SK-N-SH (cell line): ENCODE results near the gene RGS6. TPM values are rescaled to one million over a fixed set of nuclear protein-coding genes. Genes with fewer than 3 reads are reported as not detected.

Experiments
- CTCF ChIA-PET: fragments of 300-600, 350-600 bp; formaldehyde crosslinking; extraction: SDS; loops from one replicate; lab custom pipeline; 2021; lab: Yijun Ruan, JAX
- POLR2A ChIA-PET: fragments of 350-600 bp; sonication (Branson Sonifier 250); formaldehyde crosslinking; extraction: SDS; loops from one replicate; lab custom pipeline; 2020; ENCODE audit warnings: antibody characterized with exemption, inconsistent platforms; lab: Yijun Ruan, JAX
- DNase-seq: peaks from one replicate; pipeline ENCODE4 v3.0.0; 2012
- H2AFZ ChIP-seq: fragments of 200-600 bp; sonication (generic); 2 replicates; pipeline ENCODE4 v1.8.1; 2016; ENCODE audit warnings: antibody characterized with exemption, mild to moderate bottlenecking, low read depth
- H3F3A ChIP-seq: fragments of 200-600 bp; sonication (generic); replicated peaks from 2 replicates; pipeline ENCODE3; 2016; ENCODE audit warnings: antibody characterized with exemption, mild to moderate bottlenecking; ENCODE audit not compliant: insufficient read depth
- H3K27ac ChIP-seq, 2 experiments: fragments of 200-500 bp in 1 of 2; fragments of 200-600 bp in 1 of 2; sonication (Bioruptor generic) in 1 of 2; sonication (generic), shearing (Covaris generic) in 1 of 2; 2 replicates each; pipeline versions ENCODE4 v1.5.1 to v1.6.1; 2014 to 2016; ENCODE audit warnings: low read depth in 2 of 2, inconsistent platforms in 1 of 2, low read length in 1 of 2, mild to moderate bottlenecking in 1 of 2, mixed read lengths in 1 of 2
- H3K27me3 ChIP-seq: fragments of 200-600 bp; sonication (generic), shearing (Covaris generic); 2 replicates; pipeline ENCODE4 v1.6.1; 2016; ENCODE audit warnings: mixed run types; ENCODE audit not compliant: insufficient read depth
- H3K36me3 ChIP-seq, 2 experiments: fragments of 200-500 bp in 1 of 2; fragments of 200-600 bp in 1 of 2; sonication (Bioruptor generic) in 1 of 2; sonication (generic) in 1 of 2; replicated peaks in 1 of 2; 2 replicates each; pipeline versions ENCODE3 to v1.5.1; 2014 to 2016; ENCODE audit warnings: low read length in 1 of 2, mild to moderate bottlenecking in 1 of 2; ENCODE audit not compliant: insufficient read depth in 2 of 2, control insufficient read depth in 1 of 2
- H3K4me1 ChIP-seq, 2 experiments: fragments of 200-500 bp in 1 of 2; fragments of 200-600 bp in 1 of 2; sonication (Bioruptor generic) in 1 of 2; sonication (generic), shearing (Covaris generic) in 1 of 2; 2 replicates each; pipeline versions ENCODE4 v1.5.1 to v1.6.1; 2014 to 2016; ENCODE audit warnings: low read depth in 1 of 2, low read length in 1 of 2, mixed run types in 1 of 2; ENCODE audit not compliant: insufficient read depth in 2 of 2, control insufficient read depth in 1 of 2
- H3K4me2 ChIP-seq: fragments of 200-600 bp; sonication (generic), shearing (Covaris generic); 2 replicates; pipeline ENCODE4 v1.6.1; 2017; ENCODE audit warnings: mixed run types
- H3K4me3 ChIP-seq, 2 experiments: fragments of 200-500 bp in 1 of 2; fragments of 200-600 bp in 1 of 2; sonication (Bioruptor generic) in 1 of 2; sonication (generic), shearing (Covaris generic) in 1 of 2; 2 replicates each; pipeline versions ENCODE4 v1.5.1 to v1.8.1; 2014 to 2016; ENCODE audit warnings: low read depth in 2 of 2, inconsistent platforms in 1 of 2, low read length in 1 of 2, mild to moderate bottlenecking in 1 of 2, mixed read lengths in 1 of 2, moderate library complexity in 1 of 2
- H3K79me2 ChIP-seq: fragments of 200-600 bp; sonication (generic); 2 replicates; pipeline ENCODE4 v1.8.1; 2017; ENCODE audit warnings: mild to moderate bottlenecking; ENCODE audit not compliant: insufficient read depth
- H3K9ac ChIP-seq: fragments of 200-600 bp; sonication (generic); 2 replicates; pipeline ENCODE4 v1.6.1; 2017; ENCODE audit warnings: mixed run types
- H3K9me2 ChIP-seq: fragments of 200-600 bp; sonication (generic); 2 replicates; pipeline ENCODE4 v1.6.1; 2017; ENCODE audit warnings: mixed run types
- H3K9me3 ChIP-seq: fragments of 200-600 bp; sonication (generic); 2 replicates; pipeline ENCODE4 v1.6.1; 2017; ENCODE audit warnings: mixed run types, mild to moderate bottlenecking, moderate library complexity
- H4K20me1 ChIP-seq: fragments of 200-600 bp; sonication (generic); 2 replicates; pipeline ENCODE4 v1.6.1; 2017; ENCODE audit warnings: mild to moderate bottlenecking, mixed run types; ENCODE audit not compliant: insufficient read depth
- GATA2 ChIP-seq: sonication (generic); formaldehyde crosslinking; IDR thresholded peaks from 2 replicates; pipeline ENCODE4 v1.5.0; 2020; ENCODE audit warnings: mild to moderate bottlenecking, missing genetic modification reagents
- IRF3 ChIP-seq: fragments of 150-350 bp; IDR thresholded peaks from 2 replicates; pipeline ENCODE4 v1.6.1; 2016; ENCODE audit warnings: mild to moderate bottlenecking, low read depth, low read length
- JUND ChIP-seq: IDR thresholded peaks from 2 replicates; pipeline ENCODE4 v1.4.0; 2012
- MEF2A ChIP-seq: IDR thresholded peaks from 2 replicates; pipeline ENCODE4 v1.4.0; 2012; ENCODE audit warnings: low read depth, borderline replicate concordance
- RCOR1 ChIP-seq: fragments of 150-350 bp; IDR thresholded peaks from 2 replicates; pipeline ENCODE4 v1.6.1; 2017; ENCODE audit warnings: antibody characterized with exemption, low read length
- RXRA ChIP-seq: IDR thresholded peaks from 2 replicates; pipeline ENCODE4 v1.4.0; 2012; ENCODE audit warnings: low read depth, mild to moderate bottlenecking, borderline replicate concordance
- SIN3A ChIP-seq: IDR thresholded peaks from 2 replicates; pipeline ENCODE4 v1.6.1; 2012; ENCODE audit warnings: low read depth, mild to moderate bottlenecking, low read length, moderate library complexity, borderline replicate concordance
- SMC3 ChIP-seq: IDR thresholded peaks from 2 replicates; pipeline ENCODE4 v1.6.1; 2012; ENCODE audit warnings: low read depth, low read length, improper control_type of control experiment
- TAF1 ChIP-seq: IDR thresholded peaks from 2 replicates; pipeline ENCODE4 v1.6.1; 2012; ENCODE audit warnings: low read depth, mild to moderate bottlenecking, low read length, moderate library complexity, borderline replicate concordance
- YY1 ChIP-seq: IDR thresholded peaks from 2 replicates; pipeline ENCODE4 v1.4.0; 2012; ENCODE audit warnings: low read depth, mild to moderate bottlenecking
- WGBS: methylation state at CpG from one replicate; pipeline ENCODE4 v1.1.6; 2017; ENCODE audit warnings: low lambda C conversion rate; 5-methylcytosine and 5-hydroxymethylcytosine counted together
- polyA plus RNA-seq, 3 experiments: library from polyadenylated mRNA; depleted of rRNA; stranded (reverse); fragments of >200 nt; gene quantifications; 2 replicates each; pipeline ENCODE4 v1.2.3, GENCODE V29; 2012

The RGS6 gene
- polyA plus RNA-seq, 1 of the 3 experiments (the other 2 are of a cell fraction), result not detected

- H4K20me1 ChIP-seq, result no peaks in the 10 kb centered on the region
- 82% methylated on average over 12 of the region's 16 CpGs for WGBS
- no peaks in the 10 kb centered on the region for H3F3A ChIP-seq
- H3K4me2 ChIP-seq, result no peak overlapping the region
- CTCF ChIA-PET, result no interaction called here
- no peaks in the 10 kb centered on the region for H3K79me2 ChIP-seq
- H3K36me3 ChIP-seq, result no peaks in the 10 kb centered on the region
- no peaks in the 10 kb centered on the region for H3K27me3 ChIP-seq
- no peaks in the 10 kb centered on the region for H3K9me2 ChIP-seq
- no peaks in the 10 kb centered on the region; a peak in 1 of 4 replicates for H3K4me1 ChIP-seq
- no peak overlapping the region for H3K27ac ChIP-seq
- TF ChIP-seq RCOR1, result no peak
- TF ChIP-seq RXRA, result no peak
- no peak for TF ChIP-seq GATA2
- no peak overlapping the region for H3K4me3 ChIP-seq
- no peak overlapping the region for H2AFZ ChIP-seq
- DNase-seq, result no peak
- no peaks in the 10 kb centered on the region for H3K9me3 ChIP-seq
- POLR2A ChIA-PET, result no interaction called here
- H3K9ac ChIP-seq, result no peak overlapping the region
Observed at GRCh38 chr14:72599579-72600470, 667.6 kb downstream of the RGS6 start.

GRCh38 chr14:72600551-72601330 lies 668.5 kb downstream of the RGS6 start:
- Histone ChIP-seq H3K9me3 (no peaks in the 10 kb centered on the region), H3K79me2 (no peaks in the 10 kb centered on the region)
- CTCF ChIA-PET, result no interaction called here

More at GRCh38 chr14:72600551-72601330, 668.5 kb downstream of the RGS6 start:
- Histone ChIP-seq H3F3A (no peaks in the 10 kb centered on the region), H3K4me2 (no peak overlapping the region), H2AFZ (no peak overlapping the region), H3K4me3 (no peak overlapping the region), H4K20me1 (no peaks in the 10 kb centered on the region), H3K36me3 (no peaks in the 10 kb centered on the region), H3K27ac (no peak overlapping the region), H3K4me1 (no peaks in the 10 kb centered on the region; a peak in 1 of 4 replicates), H3K27me3 (no peaks in the 10 kb centered on the region), H3K9me2 (no peaks in the 10 kb centered on the region), H3K9ac (no peak overlapping the region)
- DNase-seq, result no peak
- POLR2A ChIA-PET, result no interaction called here
- no peak for TF ChIP-seq YY1
- no peak for TF ChIP-seq SIN3A
- TF ChIP-seq SMC3, result no peak
- TF ChIP-seq RCOR1, result no peak
- TF ChIP-seq JUND, result no peak
- TF ChIP-seq TAF1, result no peak
- TF ChIP-seq IRF3, result no peak
- no peak for TF ChIP-seq MEF2A
- WGBS, result 79% methylated on average over 9 of the region's 9 CpGs
